H54 (cell line): ENCODE data around the gene CETN1.

Experiments
- DNase-seq: peaks from one replicate; pipeline ENCODE4 v3.0.0; 2011; ENCODE audit warnings: low spot score, mixed read lengths; ENCODE audit not compliant: insufficient read length
- FAIRE-seq: peaks from 3 replicates; lab custom pipeline; 2011; peaks lifted over from hg19 to GRCh38; lab: Jason Lieb, UNC
- POLR2A ChIP-seq: IDR thresholded peaks from 2 replicates; pipeline ENCODE4 v1.6.1; 2011; ENCODE audit warnings: low read depth, mild to moderate bottlenecking, low read length

CETN1 gene

DNA sequence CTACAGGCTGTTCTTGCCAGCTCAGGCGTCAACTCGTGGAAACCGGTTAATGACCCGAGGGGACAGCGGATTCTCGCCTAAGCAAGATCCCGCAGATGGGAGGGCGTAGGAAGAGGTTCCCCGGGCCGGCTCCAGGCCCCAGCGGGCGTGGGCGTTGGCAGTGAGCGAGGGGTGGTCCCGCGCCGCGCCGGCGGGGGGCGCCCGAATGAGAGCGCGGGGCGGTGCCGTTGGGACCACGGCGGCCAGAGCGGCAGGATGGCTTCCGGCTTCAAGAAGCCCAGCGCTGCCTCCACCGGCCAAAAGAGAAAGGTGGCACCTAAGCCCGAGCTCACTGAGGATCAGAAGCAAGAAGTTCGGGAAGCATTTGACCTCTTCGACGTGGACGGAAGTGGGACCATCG, at the start of gene CETN1:
TSS of gene CETN1 (plus strand) at position 227 of the 400 bp plus-strand sequence. CDS start at position 256, 29 bp downstream.
- no peak for TF ChIP-seq POLR2A
- FAIRE-seq = no peak
- no peak for DNase-seq

DNA sequence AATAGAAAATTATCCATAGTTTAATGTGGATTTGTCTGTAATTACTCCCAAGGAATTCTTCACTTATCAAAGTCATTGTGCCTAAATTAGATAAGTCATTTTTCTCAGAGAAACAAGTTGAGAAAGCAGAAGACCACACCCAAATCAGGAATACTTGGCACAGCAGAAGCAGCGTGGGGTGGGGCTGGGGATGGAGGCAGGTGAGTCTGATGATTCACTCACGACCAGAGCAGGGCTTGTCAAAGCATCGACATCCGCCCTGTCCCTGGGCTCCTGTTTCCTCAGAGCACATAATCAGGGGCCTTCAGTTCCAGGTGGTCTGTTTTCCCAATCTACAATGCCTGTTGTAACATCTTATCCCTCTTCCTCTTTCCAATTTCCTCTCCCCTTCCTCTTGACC, 48.2 kb upstream of the CETN1 start:
- TF ChIP-seq POLR2A = no peak
- DNase-seq (no peak), FAIRE-seq (no peak)

DNA sequence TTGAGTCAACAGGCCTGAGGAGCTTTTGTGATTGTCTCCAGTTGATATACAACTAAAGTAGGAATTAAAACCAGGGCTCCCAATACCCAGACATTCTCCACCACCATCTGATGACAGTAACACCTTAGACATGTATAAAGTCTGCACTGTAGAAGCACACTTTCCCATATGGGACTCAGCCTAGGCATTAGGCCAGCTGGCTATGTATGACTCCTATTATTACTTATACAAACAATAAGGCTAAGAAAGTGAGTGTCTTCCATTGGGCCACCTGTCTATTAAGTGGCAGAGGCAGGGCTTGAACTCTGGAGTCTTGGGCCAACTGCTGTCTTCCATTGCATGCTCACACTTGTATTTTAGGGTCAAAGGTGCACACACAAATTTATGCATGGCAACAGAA, 47.5 kb upstream of the CETN1 start:
- FAIRE-seq = no peak
- TF ChIP-seq POLR2A = no peak
- DNase-seq = no peak

DNA sequence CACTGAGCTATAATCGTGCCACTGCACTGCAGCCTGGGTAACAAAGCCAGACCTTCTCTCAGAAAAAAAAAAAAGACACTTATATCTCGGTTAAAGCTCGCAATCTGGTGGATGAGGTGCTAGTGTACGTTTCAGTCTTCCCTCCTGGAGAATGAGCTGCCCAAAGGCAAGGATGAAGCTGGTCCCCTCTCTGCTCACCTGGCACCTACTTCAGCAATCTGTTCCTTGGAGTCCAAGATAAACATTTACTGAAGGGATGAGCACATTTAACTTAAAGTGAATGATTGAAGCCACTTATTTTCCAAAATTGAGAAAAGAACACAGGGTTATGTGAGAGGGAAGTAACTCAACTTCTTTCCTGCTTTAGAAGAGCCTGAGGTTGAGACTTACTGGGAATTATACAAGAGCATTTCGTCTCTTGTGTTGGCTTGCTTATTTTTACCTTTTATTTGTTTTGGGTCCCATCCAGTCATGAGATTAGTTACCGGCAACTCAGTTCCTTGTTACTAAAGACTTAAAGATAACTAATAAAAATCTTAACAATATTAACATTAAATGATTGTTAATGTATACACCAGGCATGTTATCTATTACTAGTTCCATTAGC, 46.1 kb upstream of the CETN1 start:
- no peak for TF ChIP-seq POLR2A
- no peak for FAIRE-seq
- no peak for DNase-seq

DNA sequence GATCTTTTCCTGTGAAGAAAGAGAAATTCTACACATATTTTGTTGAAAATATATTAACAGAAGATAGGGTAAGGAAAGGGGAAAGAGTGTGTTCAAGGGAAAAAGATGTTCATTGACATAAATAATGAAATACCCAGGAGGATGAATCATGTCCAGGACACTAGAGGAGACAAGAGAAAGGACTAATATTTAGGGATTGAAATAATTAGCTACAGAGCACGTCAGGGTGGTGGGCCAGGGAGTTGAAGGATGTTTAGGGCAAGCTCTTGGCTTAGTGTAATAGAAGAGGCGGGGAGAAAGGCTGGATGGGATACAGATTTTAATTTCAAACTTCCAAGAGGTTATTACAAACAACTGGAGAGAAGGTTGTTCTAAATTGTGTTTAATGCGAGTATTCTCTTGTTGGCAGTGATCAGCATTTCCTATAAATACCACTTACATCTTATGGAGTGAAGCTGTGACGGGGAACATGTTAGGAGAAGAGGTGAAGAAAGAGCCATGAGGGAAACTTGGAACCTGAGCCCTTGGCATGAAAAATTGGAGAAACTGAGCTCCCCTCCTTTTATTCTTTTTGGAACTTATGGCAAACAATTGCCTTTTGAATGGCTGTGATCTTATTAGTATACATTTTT, 36.6 kb upstream of the CETN1 start:
- FAIRE-seq (no peak), DNase-seq (no peak)
- no peak for TF ChIP-seq POLR2A

DNA sequence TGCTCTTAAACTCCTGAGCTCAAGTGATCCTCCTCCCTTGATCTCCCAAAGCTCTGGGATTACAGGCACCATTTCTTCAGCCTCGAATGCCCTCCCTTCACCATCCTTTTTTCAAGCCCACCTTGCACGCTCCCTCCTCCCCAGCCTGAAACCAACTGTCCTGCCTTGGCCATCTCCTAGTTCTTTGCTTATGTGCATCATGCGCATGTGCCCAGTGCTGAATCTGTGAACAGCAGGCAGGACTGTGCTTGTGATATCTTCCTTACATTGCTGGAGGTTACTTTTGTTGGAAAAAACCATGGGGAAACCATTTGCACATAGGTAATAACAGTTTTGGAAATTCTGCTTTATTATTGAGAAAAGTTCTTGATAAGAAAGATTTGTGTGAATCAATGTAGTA, 30.2 kb upstream of the CETN1 start:
- DNase-seq (no peak), FAIRE-seq (no peak)
- no peak for TF ChIP-seq POLR2A

DNA sequence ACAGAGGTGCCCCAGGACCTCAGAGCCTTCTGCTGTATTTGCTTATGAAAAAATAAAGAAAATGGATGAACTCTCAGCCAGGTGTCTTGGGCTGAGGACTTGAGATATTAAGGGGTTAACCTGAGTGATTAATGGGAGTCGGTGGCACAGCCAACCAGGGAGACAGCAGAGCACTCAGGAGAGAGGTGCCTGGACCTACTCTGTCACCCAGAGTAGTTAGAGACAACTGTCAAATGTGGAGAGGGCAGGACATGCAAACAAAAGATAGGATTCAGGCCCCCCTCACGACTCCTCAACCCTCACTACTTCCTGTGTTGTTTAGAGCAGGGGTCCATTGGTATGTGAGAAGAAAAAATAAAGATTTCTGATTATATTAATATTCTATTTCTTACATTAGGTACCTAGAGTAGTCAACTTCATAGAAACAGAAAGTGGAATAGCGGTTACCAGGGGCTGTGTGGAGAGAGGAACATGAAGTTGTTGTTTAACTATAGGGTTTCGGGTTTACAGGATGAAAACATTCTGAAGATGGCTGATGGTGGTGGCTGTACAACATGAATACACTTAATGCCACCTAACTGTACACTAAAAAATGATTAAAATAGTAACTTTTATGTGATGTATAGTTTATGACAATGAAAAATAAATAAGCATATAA, 28.6 kb upstream of the CETN1 start:
- FAIRE-seq (no peak), DNase-seq (no peak)
- TF ChIP-seq POLR2A = no peak

DNA sequence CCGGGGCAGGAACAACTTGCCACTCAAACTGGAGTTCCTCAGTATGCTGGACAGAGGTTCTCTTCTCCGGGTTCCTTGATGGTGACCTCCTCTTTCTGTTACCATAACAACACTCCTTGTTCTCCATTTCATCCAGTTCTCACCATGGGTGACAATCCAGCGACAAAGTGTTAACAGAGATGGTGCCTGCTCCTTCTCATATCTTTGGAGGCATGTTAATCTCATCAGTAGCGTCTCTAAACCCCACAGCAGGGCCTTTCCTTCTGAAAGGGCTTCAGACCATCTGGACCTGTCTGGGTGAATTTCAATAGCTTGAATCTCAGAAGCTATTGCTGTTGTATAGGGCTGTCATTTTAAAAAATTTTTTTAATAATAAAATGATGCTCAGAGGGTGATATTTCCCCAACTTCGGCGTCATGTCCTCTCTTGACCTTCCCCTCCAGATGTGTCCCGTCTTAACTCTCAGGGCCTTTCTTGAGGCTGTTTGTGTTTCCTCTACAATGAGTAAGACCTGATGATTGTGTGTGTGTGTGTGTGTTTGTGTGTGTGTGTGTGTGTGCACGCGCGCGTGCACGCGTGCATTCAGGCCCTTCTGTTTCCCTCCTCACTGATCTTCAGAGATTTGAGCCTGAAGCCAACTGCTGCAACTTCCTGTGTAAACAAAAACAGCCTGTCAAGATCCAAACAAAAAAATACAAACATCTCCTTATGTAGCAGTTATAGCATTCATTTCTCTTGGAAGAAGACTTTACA, 24.3 kb upstream of the CETN1 start:
- FAIRE-seq = no peak
- DNase-seq = no peak
- no peak for TF ChIP-seq POLR2A

DNA sequence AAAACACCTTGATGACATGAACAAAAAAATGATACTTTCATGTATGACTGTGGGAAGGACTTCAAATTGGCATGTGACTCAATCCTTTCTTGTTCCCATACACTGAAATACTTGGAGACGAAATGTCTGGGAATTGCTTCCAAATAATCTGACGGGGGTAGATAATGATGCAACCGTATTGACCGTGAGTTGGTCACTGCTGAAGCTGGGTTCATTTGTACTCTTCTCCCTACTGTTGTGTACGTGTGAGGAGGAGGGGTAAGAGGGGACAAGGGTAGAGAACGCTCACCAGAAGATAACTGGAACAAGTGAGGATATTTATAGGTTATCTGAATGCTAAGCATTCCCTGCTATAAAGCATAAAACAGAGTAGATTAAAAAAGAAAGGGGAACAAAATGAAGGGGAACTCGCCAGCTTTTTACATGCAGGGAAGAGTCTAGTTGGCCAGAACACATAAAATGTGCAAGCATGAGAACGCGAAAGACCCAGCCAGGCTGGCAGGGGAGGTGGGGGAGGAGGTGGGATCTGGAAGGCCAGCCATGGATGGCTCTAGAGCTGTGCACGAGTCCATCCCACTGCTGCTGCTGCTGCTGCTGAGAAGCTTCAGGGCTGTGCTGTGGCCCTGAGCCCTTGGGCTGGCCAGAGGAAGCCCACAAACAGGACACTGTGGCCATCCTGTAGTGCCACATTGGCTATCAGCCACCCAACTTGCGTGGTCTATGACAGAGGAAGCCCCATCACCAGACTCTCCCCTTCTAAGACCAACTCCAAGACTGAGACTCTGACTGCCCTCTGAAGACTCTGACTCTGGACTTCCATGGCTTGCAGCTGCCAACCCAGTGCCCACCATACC, 15.2 kb upstream of the CETN1 start:
- DNase-seq (no peak), FAIRE-seq (no peak)
- TF ChIP-seq POLR2A = no peak

DNA sequence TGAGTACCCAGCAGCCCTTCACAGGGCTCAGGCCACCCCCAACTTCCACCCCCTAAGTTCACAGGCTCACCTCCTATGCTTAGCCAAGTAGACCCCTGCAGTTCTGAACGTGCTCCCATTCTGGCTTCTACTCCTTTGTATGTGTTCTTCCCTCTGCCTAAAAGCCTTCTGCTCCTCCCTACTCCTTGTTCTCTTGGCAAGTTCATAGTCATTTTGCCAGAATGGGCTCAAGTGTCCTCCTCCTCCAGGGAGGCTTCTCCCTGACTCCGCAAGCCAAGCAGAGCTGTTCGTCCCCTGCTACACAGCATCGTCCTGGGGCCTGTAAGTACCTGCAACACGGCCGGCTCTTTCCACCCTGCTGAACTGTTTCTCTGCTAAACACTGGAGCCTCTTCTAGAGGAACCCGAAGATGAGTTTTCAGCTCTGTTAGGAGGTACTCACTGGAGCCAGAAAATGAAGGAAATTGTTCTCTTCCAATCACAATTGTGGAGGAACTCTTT, 14.6 kb upstream of the CETN1 start:
- no peak for TF ChIP-seq POLR2A
- FAIRE-seq = no peak
- no peak for DNase-seq

DNA sequence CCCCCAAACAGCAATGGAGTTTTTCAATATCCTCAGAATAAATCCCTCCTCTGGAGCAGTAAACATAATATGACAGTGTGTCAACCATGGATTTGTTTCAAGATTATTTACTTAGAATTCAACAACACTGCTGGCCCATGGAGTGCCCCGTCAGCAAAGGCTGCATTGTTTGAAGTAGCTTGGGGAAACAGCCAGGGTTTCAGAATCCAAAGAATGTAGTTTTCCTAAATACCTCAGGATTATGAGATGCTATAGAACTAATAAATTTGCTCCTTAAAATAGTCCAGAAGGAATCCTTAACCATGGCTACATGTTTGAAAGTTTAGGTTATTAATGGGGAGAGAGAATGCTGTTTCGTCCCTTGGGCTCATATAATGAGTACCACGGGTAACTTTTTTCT, 13.1 kb upstream of the CETN1 start:
- FAIRE-seq (no peak), DNase-seq (no peak)
- TF ChIP-seq POLR2A = no peak

DNA sequence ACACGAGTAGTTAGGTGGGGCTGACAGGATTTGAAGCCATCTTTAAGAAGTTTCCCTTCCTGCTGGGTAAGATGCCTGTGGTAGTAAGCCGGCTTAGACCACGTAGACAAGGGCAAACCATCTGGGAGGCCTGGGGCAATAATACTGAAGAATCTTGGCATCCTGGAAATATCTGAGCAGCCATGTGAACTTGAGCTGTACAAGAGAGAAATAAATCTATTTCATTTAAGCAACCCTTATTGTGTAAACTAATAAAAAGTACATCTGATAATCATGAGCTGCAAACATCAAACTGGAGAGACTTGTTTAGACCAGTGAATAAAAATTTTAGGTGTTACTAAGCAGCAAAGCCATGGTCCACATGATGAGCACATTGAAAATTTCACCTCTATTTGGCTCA, 11.4 kb upstream of the CETN1 start:
- no peak for TF ChIP-seq POLR2A
- FAIRE-seq = no peak
- no peak for DNase-seq

DNA sequence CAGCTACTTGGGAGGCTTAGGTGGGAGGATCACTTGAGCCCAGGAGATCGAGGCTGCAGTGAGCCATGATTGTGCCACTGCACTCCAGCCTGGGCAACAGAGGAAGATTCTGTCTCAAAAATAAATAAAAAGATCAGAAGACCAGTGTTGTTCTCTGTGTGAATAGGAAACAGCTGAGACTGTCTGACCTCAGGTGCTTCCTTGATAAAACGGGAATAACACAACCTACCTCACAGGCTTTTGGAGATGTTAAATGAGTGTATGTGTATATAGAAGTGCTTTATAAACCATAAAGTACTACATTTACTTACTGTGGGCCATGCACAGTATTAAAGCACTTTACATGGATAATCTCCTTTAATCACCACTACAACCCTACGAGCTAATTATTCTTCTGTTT, 9.9 kb upstream of the CETN1 start:
- FAIRE-seq = no peak
- TF ChIP-seq POLR2A = no peak
- DNase-seq = no peak

DNA sequence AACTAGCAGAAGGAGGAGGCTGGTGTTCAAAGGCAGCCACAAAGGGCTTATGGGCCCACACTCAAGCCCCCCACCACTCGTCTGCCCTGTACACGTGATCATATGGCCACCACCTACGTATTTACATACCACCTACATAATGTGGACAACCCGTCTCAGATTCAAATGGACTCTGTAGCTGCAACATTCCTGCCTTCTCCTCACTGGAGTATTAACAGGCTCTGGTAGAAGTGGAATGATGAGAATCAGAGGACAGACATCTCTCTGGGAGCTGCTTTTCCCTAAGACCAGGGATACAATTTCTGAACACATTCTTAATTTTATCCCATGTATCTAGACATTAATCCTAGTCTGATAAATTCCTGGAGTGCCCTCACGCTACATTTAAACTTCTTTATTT, 9.5 kb upstream of the CETN1 start:
- no peak for TF ChIP-seq POLR2A
- no peak for FAIRE-seq
- DNase-seq = no peak
